HG02610 (cell line): ENCODE results near the gene ANXA9.

Experiments used
- ATAC-seq: cut with Tn5 transposase; IDR thresholded peaks from one replicate; pipeline ENCODE4 v1.9.1; 2021; ENCODE audit warnings: mild to moderate bottlenecking, moderate library complexity; ENCODE audit not compliant: unreplicated experiment

The ANXA9 gene

DNA sequence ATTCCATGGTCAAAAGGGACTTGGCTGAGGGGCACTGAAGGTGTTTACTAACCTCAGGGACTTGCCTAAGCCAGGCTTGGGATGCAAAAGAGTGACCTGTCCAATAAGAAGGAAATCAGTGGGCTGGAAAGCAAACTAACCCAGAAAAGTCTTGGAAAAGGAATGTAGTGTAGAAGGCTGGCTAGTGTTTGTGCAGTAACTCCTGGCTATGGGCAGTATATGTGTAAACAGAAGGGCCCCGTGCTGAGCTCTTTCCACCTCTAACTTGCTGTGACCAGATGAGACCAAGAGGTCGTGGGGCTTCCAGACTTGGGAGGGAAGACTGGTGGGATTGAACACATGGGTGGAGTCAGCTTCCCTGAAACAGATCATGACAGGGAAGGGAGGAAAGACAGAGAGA, 20.5 kb downstream of the ANXA9 start:
- ATAC-seq, result no peak

DNA sequence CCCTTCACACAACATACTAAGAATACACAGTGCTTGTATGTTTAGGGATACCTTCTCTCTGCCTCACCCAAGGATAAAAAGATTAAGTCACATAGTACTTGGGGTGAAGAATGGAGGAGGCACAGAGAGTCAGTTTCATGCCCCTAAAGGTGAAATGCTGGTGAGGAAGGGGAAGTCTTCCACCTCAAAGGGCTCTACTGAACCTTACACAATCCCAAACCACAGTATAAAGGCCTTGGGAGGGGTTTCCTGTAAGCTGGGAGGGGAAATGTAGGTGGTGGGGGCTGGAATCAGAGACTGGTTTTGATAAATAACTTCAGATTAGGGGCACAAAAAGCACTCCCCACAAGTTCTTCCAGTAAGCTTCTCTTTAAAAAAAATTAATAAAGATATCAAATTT, 21.1 kb downstream of the ANXA9 start:
- ATAC-seq, result no peak

DNA sequence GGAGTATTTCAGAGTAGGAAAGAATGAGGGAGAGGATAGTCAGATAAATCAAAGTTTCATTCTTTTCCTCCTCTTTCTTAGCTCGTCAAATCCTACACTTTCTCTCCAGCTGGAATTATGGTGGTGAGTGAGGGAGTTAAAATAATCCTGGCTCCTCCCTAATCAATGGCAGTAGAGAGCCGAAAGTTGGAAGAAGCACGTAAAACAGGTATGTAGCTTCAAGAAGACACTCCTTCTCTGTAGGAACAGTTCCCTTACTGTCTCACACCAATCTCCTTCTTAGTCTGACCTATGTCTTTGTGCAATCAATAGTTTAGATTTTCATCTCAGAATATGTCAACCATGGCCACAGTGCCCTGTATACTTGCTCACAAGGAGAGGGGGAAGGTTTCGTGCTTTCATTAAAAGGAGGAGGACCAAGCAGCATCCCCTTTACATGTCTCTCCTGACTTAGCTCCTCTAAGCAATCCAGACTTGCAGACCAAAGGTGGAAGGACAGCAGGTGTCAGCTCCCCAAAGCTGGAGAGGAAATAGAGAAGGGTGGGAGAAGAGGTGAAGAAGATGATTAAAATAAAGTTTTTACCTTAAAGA, 23.7 kb downstream of the ANXA9 start:
- no peak for ATAC-seq

GRCh38 chr1:151006327-151007052, 24.4 kb downstream of the ANXA9 start, which contains the start of gene MINDY1:
Gene MINDY1, minus strand, starts transcription at chr1:151006902. Its CDS starts 4,285 bp downstream, at chr1:151002617.
- peak; percentile 44 for ATAC-seq

- no peak for ATAC-seq
Observed at GRCh38 chr1:151007853-151008243, 25.8 kb downstream of the ANXA9 start.

DNA sequence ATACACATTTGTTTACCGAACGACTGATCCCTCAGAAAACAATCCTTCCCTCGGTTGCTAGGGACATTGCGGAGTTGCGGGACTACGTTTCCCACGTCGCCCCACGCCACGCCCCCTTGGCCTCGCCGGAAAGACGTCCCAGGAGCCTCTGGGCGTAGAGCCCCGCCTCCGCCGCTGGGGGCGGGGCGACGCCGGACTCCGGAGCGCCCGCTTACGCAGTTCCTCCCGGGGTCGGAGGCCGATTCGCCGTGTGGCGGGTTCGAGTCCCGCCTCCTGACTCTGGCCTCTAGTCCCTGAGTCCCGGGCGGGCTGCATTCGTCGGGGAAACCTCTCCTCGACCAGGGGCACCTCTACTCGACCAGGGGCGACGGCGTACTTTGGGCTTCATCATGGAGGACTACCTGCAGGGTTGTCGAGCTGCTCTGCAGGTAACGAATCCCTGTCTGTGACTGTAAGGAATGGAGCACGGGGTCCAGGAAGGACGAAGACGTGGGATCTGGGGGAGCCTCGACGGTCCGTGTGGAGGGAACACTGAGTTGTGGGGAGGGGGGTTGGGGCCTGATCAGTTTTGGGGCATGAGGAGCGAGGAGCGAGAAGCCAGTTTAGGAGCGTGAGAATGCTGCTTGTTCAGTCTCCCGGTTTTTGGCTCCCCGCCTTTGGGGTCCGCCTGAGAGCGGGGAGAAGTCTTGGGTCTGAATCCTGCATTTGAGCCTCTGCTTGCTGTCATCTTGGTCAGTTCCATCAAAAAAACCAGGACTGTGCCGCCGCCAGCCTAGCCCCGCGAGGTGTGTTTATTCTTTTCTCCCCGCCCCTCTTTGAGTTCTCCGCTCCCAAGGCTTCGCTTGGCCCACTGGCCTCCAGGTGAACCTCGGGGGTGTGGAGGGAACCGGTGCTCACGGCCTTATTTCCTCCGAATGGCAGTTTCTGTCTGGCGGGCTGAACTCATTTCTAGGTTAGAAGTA, 26.4 kb downstream of the ANXA9 start, which contains the start of gene PRUNE1:
Gene PRUNE1 (plus strand): TSS at position 206 of the 962 bp plus-strand sequence. CDS start 184 bp downstream, at position 390.
- peak; percentile 73 for ATAC-seq

DNA sequence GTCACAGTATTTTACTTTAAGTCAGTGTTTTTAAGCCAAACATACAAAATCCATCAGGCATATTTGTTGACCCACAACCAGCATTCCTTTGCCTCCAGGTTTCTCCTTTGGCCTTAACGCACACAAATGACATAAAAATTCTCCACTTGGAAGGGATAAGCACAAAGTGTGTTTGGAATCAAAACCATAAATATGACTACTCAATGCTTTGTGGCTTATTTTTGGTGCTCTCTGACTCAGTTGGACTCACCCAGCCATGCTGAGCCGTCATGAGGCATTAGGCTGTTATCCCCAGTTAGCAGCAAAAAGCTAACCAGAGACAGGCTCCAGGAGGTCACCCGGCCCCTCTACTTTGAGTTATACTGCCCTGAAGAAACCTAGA, 27.1 kb downstream of the ANXA9 start:
- ATAC-seq, result no peak

GRCh38 chr1:151009674-151010345, 27.7 kb downstream of the ANXA9 start:
- no peak for ATAC-seq

GRCh38 chr1:151010346-151010726, 28.2 kb downstream of the ANXA9 start:
- ATAC-seq, result no peak

DNA sequence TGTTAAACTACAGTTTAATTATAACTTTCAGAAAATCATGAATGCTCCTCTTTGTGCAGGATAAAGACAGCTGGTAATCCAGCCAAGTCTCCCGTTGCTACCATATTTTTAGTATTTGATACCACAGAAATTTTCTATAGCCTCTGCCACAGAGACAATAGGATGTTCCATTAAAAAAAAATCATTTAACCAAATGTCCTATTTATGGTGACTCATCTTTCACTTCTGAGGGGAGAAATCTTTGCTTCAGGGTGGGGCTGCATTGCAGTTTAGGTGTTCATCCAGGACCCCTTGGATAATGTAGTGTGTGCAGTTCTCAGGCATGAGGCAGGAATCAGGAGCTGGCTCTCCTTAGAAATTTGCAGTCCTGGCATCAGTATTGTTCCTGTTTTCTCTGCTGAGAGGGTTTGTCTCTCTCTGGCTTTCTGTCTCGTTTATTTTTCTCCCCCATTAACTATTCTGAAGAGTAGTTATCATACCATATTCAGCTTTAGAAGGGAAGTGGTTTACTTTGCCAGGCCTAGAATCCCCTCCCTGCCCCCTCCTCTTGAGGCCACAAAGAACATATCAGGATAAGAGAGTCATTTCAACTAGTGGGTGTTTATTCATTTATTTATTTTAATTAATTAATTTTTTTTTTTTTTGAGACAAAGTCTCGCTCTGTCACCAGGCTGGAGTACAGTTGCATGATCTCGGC, 29.2 kb downstream of the ANXA9 start:
- ATAC-seq, result no peak

- no peak for ATAC-seq
Observed at GRCh38 chr1:151012684-151013471, 30.8 kb downstream of the ANXA9 start.

DNA sequence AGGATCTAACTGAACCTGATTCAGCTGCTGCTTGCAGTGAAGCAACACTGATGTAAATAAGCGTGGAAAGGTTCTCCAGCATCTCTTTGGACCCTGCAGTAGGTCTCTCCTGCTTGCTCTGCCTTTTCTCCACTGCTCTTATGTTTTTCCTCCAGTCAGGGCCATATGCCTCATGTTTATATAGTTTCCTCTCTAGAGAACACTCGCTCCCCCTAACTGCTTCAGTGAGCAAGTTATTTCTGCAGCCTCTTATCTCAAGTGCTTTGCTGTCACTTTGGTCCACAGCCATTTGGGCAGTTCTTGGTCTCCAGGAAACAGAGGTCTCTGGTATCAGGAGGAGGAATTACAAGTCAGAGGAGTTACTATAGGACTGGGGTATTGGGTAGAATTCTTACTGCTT, 31.4 kb downstream of the ANXA9 start:
- no peak for ATAC-seq

DNA sequence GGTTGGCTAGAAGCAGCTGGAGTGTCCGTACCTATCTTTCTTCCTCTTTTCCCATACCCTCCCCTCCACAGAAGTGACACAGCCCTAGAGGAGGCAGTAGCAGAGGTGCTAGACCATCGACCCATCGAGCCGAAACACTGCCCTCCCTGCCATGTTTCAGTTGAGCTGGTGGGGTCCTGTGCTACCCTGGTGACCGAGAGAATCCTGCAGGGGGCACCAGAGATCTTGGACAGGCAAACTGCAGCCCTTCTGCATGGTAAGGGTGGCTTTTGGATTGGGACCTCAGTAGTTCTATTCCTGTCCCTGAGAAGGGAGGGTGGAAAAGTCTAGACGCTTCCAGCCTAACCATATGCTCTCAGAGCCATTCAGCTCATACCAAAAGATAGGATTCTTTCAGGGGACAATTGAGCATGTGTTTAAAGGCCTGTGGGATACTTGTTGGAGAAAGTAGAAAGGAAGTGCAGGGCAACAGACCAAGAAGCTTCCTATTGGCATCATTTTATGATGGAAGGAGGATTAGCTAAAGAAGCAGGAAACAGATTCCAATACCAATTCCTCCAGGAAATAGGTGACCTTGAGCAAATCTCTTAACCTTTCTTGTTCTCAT, 42.6 kb downstream of the ANXA9 start:
- ATAC-seq, result peak; percentile 59

GRCh38 chr1:151026460-151026859, 44.4 kb downstream of the ANXA9 start:
- ATAC-seq, result no peak

DNA sequence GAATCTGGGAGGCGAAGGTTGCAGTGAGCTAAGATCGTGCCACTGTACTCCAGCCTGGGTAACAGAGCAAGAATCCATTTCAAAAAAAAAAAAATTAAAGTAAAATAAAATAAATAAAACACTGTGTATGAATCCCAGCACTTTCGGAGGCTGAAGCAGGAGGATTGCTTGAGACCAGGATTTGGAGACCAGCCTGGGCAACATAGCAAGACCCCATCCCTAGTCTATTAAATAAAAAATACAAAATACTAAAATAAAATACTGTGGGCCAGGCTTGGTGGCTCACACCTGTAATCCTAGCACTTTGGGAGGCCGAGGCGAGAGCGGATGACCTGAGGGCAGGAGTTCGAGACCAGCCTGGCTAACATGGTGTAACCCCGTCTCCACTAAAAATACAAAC, 50.1 kb downstream of the ANXA9 start:
- no peak for ATAC-seq

- no peak for ATAC-seq
Observed at GRCh38 chr1:151035167-151035566, 53.1 kb downstream of the ANXA9 start.

DNA sequence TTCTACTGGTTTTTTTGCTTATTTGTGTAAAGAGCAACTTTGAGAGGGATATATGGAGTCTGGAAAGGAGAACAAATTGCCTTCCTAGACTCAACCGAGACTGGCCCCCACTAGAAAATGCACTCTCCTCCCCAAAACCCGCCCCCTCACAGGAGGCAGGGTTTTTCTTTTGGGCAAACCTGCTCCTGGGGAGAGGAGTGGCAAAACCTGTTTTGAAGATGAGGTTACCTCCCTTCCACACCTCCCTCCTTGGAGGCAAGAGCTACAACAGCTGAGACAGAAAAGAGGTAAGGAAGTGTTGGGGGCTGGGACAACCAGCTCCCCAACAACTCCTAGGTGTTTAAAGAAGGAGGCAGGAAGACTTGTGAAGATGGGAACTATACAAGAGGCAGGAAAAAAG, 54.3 kb downstream of the ANXA9 start, which contains the start of gene BNIPL:
Gene BNIPL (plus strand): TSS at position 231 of the 400 bp plus-strand sequence. CDS start 140 bp downstream, at position 371.
- no peak for ATAC-seq

- ATAC-seq, result no peak
Observed at GRCh38 chr1:151037032-151037431, 54.9 kb downstream of the ANXA9 start.

DNA sequence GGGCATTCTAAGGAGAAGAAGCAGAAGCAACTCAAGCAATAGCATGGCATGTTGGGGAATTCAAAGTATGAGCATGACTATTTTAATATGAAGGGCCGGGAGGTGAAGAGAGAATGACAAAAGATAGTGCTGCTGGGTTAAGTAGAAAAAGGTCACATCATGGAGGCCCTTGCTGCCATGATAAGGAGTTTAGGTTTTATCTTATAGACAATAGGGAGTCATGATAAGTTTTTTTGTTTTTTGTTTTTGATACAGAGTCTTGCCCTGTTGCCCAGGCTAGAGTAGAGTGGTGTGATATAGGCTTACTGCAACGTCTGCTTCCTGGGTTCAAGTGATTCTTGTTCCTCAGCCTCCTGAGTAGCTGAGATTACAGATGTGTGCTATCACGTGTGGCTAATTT, 57.4 kb downstream of the ANXA9 start:
- ATAC-seq, result no peak
